Right renal cortex interstitium (tissue), 3 donors: Measurements from ENCODE around the gene CHST11. TPM values are rescaled to one million over a fixed set of nuclear protein-coding genes. Genes with fewer than 3 reads are reported as not detected.
"Not testable (repeated sequence)": the region's sequence is repeated elsewhere in the genome, so short reads cannot be mapped to it uniquely, and the experiment has no call there.

Source experiments
- DNase-seq, 3 donors: peaks; one replicate each; pipeline ENCODE4 v3.0.0-alpha.2; 2013; ENCODE audit warnings: low read depth in 3 of 3, low spot score in 2 of 3
- polyA plus RNA-seq, 3 donors: library from polyadenylated mRNA; unstranded; fragments of 120-200 nt; gene quantifications; one replicate each; pipeline ENCODE4 v1.2.1, GENCODE V29; 2013; ENCODE audit not compliant: insufficient read length in 3 of 3

The CHST11 gene
- polyA plus RNA-seq, 3 donors: 7.3 to 8.6 (median 8.0) TPM

DNA sequence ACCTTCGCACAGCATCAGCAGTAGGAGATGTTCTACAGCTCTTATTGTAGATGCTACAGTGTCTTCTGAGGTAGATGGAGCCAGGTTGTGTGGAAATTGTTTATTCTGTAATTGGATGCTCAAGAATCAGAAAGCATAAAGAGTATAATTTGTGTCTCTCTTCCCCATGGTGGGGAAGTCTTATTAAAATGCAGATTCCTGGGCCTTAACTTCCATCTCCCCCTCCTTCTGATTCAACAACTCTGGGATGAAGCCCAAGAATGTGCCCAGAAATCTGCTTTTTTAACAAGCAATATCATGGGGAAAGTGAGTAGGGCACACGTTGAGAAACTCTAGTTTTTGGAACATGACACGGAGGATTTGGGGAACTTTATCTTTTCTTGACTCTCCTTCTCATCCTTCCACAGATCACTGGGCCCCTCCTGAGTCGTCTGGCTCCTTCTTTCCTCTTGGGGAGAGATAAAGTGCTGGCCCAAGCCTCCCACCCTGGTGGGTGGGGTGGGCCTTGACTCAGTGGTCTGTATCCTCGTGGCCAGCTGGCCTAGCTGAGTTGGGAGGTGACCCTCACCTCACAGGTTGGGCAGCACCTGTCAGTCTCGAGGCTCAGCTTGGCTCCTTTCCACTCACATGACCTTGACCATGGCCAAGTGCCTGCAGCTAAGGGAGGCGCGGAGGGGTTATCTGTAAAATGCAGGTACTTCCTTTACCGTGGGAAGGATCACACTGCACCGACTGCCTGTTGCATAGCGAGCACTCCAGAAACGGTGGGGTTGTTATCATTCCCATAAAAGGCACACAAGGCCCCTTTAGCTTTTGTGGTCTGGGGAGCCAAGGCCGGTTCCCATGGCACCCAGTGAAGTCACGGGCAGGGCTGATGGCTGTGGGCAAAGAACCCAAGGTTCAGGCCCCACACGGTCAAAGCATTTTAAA lies 141.9 kb downstream of the CHST11 start:
- DNase-seq: no peak

DNA sequence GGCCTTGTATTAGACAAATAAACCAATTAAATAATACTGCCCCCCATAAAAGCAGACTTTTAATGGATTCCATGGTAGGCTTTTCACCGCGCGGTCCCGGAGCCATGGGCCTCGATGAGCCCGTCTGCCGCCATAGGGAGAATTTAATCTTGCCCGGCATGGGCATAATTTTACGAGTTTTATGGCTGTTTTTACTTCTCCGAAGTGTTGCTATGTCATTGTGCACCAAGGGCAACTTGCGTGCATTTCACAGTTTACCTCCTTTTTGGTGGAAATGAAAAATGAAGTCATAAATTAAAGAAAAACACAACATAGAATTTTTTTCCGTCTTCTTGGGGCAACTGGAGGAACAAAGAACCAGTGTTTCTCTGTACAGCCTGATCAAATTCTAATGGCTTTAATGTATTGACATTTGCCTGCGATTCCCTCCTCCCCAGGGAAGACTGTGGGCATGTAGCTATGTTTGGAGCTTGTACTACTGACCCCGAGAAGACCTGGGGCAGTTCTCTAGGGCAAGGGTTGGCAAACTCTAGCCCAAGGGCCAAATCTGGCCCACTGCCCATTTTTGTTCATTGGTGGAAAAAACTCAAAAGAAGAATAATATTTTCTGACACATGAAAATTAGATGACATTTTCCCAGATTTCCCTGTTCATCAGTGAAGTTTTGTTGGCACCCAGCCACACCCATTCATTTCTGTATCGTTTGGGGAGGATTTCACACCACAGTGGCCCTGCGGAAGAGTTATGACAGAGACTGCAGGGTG lies 142.7 kb downstream of the CHST11 start:
- DNase-seq: no peak

DNA sequence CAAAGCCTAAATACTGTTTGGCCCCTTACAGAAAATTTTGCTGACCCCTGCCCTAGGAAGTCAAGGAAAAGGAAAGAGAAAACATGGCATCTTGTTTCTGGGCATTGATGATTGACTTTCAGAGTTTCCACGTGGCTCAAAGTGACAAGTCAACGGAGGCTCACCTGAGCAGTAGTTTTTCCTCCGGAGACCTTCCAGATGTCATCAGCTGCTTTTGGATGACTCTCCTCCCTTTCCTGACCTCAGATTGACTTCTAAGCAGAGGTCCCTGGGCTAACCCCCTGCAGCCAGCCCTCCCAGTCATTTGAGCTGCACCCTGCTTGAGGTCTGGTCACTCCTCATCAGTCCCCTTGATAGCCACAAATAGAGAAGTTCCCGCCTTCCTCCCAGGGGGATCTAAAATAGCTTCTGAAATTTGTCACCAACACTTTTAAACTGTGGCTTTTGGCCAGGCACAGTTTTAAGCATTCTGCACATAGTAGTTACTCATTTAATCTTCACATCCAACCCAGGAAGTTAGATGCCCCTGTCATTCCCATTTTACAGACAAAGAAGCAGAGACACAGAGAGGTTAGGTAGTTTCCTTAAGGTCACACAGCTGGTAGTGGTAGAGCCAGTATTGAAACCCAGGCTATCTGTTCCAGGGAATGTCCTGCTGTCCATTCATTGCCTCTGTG lies 143.4 kb downstream of the CHST11 start:
- DNase-seq: no peak

DNA sequence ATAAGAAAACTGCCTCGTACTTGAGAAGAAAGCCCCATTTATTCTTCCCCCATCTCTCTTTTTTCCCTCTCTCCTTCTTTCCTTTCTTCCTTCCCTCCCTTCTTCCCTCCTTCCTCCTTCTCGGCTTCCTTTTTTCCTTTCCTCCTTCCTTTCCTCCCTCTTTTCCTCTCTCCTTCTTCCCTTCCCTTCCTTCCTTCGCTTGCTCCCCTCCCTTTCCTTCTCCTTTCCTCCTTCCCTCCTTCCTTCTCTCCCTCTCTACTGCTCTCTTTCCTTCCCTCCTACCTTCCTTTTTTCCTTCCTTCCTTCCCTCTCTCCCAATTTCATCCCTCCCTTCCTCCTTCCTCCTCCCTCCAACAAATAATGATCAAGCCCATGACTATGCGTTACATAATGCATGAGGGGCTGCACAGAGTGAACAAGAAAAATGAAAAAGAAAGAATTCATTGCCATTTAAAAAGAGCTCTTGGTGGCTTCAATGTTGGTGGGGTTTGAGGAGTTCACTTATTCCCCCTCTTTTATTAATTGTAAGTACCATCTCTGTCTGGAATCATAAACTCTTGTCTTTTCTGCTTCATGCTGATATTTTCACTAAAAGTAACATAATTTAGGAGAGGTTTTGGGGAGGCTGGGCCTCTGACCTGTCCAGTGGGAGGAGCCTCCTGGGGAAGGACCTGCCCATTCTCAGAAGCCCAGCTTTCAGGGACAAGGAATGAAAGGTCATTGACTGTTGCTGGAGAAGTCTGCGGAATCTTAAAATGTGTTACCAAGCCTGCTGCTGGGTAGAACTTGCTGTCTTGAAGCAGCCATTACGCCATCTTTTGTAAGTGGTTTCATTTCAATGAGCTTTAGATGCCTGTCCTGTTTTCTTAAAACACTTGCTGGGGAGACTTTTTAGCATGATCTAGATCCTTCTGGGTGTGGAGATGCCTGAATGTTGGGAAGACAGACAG lies 144.3 kb downstream of the CHST11 start:
- no peak for DNase-seq

DNA sequence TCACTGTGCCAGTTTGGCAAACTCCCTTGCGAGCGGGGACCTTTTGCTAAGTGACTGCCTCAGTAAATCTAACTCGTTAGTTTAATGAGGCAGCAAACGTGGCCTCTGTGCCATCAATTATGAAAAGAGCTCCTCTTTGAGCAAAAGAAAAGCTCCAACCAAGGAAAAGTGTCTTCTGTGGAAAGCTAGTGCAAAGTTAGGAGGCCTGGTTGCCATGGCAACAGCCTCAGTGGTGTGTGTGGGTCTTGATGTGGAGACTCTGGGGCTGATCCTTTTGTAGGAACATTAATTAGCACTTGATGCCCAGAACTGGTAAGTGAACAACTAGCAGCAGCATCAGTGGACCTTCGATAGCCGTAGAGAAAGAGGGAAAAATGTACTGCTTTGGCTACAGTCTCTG lies 145.7 kb downstream of the CHST11 start:
- DNase-seq: no peak

DNA sequence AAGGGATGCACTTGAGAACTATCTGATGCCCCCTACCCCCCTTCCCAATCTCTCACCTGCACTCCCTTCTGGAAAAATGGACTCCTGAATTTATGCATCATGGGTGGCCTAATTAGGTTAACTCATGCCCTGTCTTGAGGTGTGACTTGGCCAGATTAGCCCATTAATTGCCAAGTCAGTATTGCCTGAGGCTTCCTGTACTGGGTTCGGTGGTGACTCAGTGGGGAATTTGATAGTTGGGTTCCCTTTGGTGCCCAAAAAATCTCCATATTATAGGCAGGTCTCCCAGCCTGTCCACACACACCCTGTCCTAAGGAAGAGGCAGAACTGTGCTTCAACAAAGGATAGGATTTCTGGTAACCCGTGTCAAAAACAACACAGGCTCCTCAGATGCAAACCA lies 146.1 kb downstream of the CHST11 start:
- DNase-seq: no peak

DNA sequence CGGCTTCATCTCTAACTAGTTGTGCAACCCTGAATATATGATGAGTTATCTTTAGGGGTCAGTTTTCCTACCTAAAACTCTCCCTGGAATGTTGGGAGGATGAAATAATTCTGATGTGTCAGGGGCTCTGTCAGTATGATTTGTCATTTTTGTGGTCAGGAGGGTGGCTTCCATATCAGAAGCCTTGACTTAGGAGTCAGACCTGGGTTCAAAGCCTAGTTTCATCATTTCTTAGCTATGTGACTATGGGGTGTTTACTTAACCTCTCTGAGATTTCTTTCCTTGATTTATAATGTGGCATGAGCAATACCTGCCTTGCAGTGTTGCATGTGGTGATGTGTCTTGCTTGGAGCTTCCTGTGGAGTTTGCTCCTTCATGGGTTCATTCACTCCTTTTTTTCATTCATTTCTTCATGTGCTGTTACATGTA lies 146.8 kb downstream of the CHST11 start:
- DNase-seq: no peak

DNA sequence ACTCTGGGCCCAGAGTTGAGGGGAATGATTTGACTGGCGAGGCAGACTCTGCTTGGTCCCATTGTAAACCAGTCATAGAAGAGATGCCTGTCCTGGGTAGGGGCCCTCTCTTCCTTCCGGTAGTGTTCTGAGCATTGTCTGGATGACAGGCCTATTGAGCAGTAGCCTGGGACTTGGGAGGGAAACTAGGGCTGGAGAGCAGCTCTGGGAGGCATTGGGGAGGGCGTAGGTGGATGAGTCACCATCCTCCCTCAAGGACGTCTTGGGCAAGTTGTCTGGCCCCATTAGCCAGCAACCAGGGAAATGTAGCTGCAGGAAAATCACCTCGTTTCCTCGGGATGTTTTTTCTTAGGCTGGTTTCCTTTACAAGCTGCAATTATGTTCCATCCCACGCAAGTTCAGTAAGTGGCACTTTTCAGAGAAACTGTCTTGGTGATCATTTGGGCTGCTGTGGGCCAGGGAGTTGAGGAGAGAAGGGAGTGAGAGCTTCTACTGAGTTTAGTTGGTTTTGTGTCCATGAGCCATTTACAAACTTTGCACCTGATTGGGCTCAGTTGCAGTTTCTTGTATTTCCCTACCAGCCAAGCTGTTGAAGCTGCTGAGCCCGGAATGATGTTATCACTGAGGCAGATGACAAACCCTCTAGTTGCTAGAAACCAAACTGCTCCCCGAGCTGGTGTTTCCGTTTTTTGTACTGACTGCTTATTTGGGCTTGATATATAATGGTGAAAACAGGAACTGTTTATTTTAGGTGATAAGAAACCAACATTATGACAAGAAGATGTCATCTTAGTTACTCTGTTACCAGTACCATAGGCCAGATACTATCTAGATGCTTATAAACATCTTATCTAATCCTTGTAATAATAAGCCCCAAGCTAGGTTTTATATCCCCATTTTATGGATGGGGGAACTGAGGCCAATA lies 147.6 kb downstream of the CHST11 start:
- no peak for DNase-seq

DNA sequence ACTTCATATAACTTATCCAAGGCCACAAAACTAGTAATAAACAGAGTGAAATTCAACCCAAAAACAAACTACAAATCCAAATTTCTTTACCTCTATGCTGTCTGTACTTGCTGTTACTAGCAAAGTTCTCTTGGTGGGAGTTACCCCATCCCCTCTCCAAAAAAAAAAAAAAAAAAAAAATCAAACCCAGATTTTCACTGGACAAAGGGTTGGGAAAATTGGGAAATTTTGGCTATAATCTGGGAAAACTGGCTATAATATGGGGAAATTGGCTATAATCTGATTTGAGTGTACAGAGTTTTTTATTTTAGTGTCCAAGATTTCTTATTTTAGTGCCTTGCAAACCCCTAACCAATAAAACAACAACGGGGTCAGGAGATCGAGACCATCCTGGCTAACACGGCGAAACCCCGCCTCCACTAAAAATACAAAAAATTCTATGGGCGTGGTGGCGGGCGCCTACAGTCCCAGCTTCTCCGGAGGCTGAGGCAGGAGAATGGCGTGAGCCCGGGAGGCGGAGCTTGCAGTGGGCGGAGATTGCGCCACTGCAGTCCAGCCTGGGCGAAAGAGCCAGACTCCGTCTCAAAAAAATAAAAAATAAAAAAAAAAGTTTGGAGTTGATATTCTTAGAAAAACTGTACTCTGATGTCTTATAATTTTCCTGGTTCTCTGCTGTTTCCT lies 148.4 kb downstream of the CHST11 start:
- DNase-seq: no peak

DNA sequence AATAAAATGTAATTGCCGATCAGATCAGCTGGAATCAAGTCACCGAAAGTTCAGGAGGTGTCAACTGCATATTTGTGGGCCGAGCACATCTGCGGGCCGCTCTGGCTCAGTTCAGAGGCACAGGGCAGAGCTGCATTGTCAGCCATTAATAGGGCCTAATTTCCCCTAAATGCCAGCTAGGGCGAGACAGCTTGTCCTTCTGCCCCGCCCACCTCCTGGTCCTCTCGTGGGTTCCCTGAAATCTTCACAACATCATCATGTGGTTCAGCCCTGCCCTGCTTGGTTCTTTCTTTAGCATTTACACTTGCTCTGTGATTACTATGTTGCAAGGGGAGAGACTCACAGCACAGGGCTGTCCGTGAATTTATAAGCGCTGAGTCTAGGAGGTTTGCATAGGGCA lies 148.9 kb downstream of the CHST11 start:
- no peak for DNase-seq

DNA sequence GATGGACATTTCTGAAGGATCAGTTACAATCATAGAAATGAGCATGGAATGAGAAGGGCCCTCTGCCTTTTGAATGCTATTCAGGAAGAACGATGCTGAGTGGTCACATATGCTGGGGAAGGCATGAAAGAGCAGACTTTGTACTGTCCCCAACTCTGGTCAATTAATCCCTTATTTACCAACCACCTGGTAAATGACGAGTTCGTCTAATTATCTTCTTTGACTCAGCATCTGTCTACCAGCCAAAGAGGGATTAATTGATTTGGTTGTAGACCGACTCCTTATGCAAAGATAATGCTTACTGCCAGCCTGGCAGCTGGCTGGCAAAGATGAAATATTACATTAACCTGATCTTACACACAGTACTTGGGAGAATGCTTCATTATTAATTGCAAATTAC lies 152.2 kb downstream of the CHST11 start:
- DNase-seq: no peak

DNA sequence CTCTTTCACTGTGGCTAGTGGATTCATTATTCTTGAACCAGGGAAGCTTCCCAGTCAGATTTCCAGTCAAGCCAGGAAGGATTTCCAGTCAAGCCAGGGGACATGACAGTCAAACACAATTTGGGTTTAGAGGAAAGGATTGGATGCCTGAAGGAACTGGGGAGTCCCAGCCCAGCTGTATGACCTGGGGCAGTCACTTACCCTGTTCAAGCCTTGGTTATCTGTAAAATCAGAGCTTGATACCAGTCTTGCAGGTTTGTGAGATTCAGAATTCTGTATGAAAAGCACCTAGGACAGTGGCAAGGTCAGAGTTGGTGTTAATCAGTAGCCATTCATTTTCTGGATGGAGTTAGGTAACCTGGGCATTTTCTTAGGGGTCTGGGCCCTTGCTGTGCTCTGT lies 152.7 kb downstream of the CHST11 start:
- DNase-seq: no peak

DNA sequence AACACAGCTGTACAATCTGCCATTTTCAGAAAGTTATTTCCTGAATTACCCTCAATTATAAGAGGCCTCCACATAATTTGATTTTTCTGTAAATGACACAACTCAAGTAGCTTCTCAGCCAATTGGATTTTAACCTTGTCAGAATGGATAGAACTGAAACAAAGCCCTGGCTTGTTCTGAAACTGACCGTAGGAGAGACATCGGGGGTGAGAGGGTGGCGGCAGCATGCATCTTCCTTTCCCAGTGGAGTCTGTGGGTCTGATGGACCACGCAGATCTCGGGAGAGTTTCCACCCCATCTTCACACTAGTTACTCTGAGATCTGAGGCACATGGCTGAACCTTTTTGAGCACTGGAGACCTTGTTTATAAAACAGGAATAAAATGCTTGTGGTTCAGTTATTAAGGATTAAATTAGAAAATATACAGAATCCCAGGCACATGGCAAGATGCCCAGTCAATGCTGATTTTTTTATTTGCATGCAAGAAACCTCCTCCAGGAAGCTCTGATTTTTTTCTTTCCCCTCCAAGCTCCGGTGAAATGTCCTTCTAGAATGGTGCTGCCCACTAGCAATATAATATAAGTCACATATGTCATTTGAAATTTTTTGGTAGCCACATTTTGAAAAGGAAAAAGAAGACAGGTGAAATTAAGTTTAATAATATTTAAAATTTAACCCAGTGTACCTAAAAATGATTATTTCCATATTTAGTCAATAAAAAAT lies 153.9 kb downstream of the CHST11 start:
- no peak for DNase-seq

DNA sequence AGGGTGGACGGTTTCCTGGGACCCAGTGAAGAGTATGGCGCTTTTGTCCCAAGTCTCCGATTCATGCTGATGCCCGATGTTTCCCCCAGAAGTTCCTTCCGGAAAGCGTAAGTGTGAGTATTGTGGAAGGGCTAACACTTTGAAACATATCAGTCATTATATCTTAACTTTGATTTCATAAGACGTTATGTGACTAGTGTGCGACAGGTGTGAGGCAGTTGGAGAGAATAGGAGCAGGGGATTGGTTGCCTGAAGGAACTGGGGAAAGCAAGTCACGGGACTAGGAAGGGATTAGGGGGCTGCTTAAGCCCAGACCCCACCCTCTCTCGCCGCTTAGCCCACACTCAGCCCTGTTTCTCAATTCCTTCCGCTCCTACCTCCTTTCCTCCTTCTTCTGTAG lies 154.9 kb downstream of the CHST11 start:
- DNase-seq: no peak

DNA sequence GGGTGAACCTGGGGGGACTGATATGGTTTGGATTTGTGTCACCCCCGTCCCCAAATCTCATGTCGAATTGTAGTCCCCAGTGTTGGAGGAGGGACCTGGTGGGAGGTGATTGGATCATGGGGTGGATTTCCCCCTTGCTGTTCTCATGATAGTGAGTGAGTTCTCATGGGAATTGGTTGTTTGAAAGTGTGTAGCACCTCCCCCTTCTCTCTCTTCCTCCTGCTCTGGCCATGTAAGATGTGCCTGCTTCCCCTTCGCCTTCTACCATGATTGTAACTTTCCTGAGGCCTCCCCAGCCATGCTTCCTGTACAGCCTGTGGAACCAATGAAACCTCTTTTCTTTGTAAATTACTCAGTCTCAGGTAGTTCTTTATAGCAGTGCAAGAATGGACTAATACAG lies 156.6 kb downstream of the CHST11 start:
- DNase-seq: not testable (repeated sequence)

DNA sequence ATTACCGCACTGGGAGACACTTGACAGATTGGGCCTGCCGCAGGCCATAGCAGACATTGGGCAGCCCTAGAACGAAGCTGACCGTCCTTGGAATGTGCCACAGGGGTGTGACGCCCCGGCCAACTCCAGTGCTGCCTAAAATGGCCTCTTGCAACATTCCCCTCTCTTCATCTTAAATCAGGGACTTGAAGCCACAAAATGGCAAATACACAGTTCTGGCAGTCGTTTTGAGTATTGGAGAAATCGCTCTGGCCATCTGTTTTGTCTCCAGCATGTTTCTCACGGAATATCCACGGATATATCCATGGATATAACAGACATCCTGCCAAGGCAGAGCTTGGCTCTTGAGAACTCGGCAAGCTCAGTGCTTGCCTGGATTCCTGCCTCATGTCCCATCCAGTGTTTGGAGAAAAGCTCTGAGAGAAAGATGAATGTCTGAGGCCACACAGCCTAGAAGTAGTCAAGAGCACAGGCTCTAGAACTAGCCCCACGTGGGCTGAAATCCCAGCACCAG lies 158.4 kb downstream of the CHST11 start:
- DNase-seq: no peak

DNA sequence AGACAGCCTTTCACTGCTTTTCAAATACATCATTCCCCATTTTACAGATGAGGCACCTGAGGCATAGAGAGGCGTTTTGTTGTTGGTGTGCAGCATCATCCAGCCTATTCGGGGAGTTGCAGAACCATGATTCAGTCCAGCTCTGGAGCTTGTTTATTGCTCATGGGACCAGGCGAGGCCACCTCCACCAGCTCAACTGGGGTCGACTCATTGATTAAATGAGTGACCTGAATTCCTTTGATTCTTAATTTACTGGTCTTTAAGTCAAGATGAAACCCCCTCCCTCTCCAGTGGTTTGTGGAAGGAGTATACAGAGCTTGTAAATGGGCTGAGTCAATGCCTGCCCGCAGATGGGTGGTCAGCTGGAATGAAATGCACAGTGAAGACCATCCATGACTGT lies 161.9 kb downstream of the CHST11 start:
- no peak for DNase-seq

DNA sequence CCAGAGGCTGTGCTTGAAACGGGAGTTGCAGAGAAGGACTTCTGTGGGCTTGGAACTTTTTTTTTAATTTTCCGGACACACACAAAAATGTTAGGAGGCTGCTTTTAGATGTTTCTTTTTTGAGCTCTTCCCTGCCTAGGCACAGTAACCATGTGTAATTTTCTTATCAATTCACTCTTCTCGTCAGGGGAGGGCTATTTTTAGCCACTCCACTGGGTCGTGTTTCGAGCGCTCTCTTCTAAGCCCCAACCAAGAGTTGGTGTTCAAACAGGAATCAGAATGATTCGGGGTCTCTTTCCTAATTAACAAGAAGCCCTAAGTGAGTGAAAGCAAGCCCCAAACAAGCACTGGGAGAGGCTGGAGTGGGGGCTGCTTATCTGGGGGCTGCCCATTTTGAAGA lies 162.6 kb downstream of the CHST11 start:
- no peak for DNase-seq
